Stimulated activated naive CD8-positive, alpha-beta T cell treated with anti-CD3 and anti-CD28 coated beads, Interleukin-15, Interleukin-2, amounts not matched to agents 100 ng/mL and 50 ng/mL, for 24 hours (primary cell): ENCODE results near the gene LEP.
A peak's percentile ranks its signal among the peaks of the same experiment; 100 is the strongest.

Experiments
- H3K27ac Mint-ChIP-seq: one replicate; pipeline ENCODE4 v1.8.0; 2021; ENCODE audit warnings: mild to moderate bottlenecking, mixed read lengths
- H3K27me3 Mint-ChIP-seq: one replicate; pipeline ENCODE4 v1.8.0; 2021; ENCODE audit warnings: mixed read lengths
- H3K36me3 Mint-ChIP-seq: one replicate; pipeline ENCODE4 v1.8.0; 2021; ENCODE audit warnings: low read depth, mixed read lengths
- H3K4me1 Mint-ChIP-seq: one replicate; pipeline ENCODE4 v1.8.0; 2021; ENCODE audit warnings: low read depth, mixed read lengths
- H3K4me3 Mint-ChIP-seq: one replicate; pipeline ENCODE4 v1.8.0; 2021; ENCODE audit warnings: mild to moderate bottlenecking, mixed read lengths
- H3K9me3 Mint-ChIP-seq: one replicate; pipeline ENCODE4 v1.8.0; 2021; ENCODE audit warnings: mixed read lengths

LEP gene

GRCh38 chr7:128240696-128241386, at the start of gene LEP:
TSS of gene LEP (plus strand) at chr7:128241278. CDS start at chr7:128252019, 10,741 bp downstream.
- Mint-ChIP-seq H3K4me1 (peaks cover 9% of the 10 kb centered on the region), H3K36me3 (no peaks in the 10 kb centered on the region), H3K27me3 (peaks cover 18% of the 10 kb centered on the region), H3K4me3 (no peak within 1 kb of the TSS), H3K9me3 (no peaks in the 10 kb centered on the region), H3K27ac (no peak within 1 kb of the TSS)

- no peak overlapping the region for H3K4me3 Mint-ChIP-seq
- H3K27ac Mint-ChIP-seq: no peak overlapping the region
- H3K36me3 Mint-ChIP-seq: peaks cover 16% of the 10 kb centered on the region
- H3K4me1 Mint-ChIP-seq: no peaks in the 10 kb centered on the region
- peaks cover 31% of the 10 kb centered on the region for H3K27me3 Mint-ChIP-seq
- peaks cover 27% of the 10 kb centered on the region for H3K9me3 Mint-ChIP-seq
These were observed 48.5 kb upstream of the LEP start for GRCh38 chr7:128192497-128193142.

GRCh38 chr7:128194533-128195282, 46.4 kb upstream of the LEP start:
- Mint-ChIP-seq H3K36me3 (peaks cover 16% of the 10 kb centered on the region), H3K9me3 (peaks cover 27% of the 10 kb centered on the region), H3K27me3 (peaks cover 28% of the 10 kb centered on the region), H3K4me1 (no peaks in the 10 kb centered on the region), H3K27ac (no peak overlapping the region), H3K4me3 (no peak overlapping the region)

DNA sequence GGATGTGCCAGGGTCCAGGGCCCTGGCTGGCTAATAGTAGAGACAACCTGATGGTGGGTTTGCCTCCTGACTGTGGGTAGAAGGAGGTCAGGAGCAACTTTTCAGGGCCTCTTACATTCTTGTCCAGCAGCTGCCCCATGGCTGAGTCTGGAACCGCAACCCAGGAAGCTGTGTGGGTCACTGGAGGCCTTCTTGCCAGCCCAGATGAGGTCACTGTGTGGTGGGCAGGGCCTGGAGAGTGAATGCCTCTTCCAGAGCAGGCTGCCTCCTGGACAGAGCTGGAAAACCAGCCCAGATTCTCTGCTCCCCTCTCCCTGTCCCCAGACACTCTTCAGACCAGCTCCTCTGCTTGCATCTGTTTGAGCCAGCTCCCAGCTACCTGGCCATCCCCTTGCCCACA, 43.5 kb upstream of the LEP start:
- H3K27me3 Mint-ChIP-seq: peaks cover 32% of the 10 kb centered on the region
- peaks cover 12% of the 10 kb centered on the region for H3K4me1 Mint-ChIP-seq
- no peak overlapping the region for H3K27ac Mint-ChIP-seq
- H3K9me3 Mint-ChIP-seq: peaks cover 27% of the 10 kb centered on the region
- H3K4me3 Mint-ChIP-seq: no peak overlapping the region
- peaks cover 16% of the 10 kb centered on the region for H3K36me3 Mint-ChIP-seq

GRCh38 chr7:128197989-128198580, 43.0 kb upstream of the LEP start:
- Mint-ChIP-seq H3K36me3 (peaks cover 16% of the 10 kb centered on the region), H3K27ac (no peak overlapping the region), H3K27me3 (peaks cover 37% of the 10 kb centered on the region), H3K9me3 (peaks cover 27% of the 10 kb centered on the region), H3K4me1 (peaks cover 12% of the 10 kb centered on the region), H3K4me3 (no peak overlapping the region)

DNA sequence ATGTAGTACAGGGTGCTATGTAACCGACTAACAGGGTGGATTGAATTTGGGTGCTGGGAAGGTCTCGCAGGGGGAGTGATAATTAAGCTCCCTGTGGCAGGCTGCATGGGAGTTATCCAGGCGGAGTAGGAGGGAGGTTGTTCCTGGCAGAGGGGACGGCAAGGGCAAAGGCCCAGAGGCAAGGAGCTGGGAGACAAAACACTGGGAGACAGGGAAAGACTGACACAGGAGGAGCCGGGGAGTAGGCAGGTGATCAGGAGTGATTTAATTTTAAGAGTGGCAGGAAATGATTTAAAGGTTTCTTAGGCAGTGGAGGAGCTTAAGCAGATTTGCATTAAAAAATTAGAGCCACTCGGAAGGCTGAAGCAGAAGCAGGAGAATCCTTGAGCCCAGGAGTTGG, 40.7 kb upstream of the LEP start:
- peaks cover 41% of the 10 kb centered on the region for H3K27me3 Mint-ChIP-seq
- H3K4me3 Mint-ChIP-seq: no peak overlapping the region
- H3K36me3 Mint-ChIP-seq: no peaks in the 10 kb centered on the region
- peaks cover 12% of the 10 kb centered on the region for H3K4me1 Mint-ChIP-seq
- no peak overlapping the region for H3K27ac Mint-ChIP-seq
- peaks cover 7% of the 10 kb centered on the region for H3K9me3 Mint-ChIP-seq

DNA sequence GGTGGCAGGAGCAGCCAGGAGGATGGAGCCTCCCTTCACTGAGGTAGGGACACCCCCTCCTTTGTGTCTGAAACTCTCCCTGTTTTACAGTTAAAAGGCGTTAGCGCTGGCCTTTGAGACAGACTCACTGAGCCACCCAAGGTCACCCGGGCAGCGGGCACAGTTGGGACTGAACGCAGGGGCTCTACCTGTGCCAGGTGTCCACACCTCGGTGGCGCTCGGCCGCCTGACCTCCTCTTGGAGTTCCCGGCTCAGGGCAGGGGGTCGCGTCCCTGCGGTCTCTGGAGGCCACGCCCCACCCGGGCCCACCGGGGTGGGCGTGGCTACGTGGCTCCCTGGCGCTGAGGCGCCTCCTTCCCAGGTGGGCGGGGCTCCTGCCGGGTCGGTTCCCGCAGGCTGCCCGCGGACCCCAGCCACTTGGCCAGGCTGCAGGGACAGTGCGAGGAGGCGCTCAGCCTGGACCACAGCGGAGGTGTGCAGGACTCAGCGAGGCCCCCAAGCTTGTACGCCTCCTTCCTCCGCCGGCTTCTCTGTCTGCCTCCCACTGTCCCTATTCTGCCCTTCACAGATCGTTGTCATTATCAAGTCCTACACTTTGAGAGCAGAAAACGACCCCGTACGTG, 39.9 kb upstream of the LEP start:
- Mint-ChIP-seq H3K9me3 (peaks cover 7% of the 10 kb centered on the region), H3K27me3 (peaks cover 41% of the 10 kb centered on the region), H3K4me3 (peak overlapping the region; percentile 70), H3K27ac (no peak overlapping the region), H3K36me3 (no peaks in the 10 kb centered on the region), H3K4me1 (peaks cover 12% of the 10 kb centered on the region)

GRCh38 chr7:128201690-128202085, 39.4 kb upstream of the LEP start:
- Mint-ChIP-seq H3K9me3 (peaks cover 6% of the 10 kb centered on the region), H3K27me3 (peaks cover 41% of the 10 kb centered on the region), H3K4me3 (peak overlapping the region; percentile 70), H3K27ac (no peak overlapping the region), H3K36me3 (no peaks in the 10 kb centered on the region), H3K4me1 (peaks cover 12% of the 10 kb centered on the region)

DNA sequence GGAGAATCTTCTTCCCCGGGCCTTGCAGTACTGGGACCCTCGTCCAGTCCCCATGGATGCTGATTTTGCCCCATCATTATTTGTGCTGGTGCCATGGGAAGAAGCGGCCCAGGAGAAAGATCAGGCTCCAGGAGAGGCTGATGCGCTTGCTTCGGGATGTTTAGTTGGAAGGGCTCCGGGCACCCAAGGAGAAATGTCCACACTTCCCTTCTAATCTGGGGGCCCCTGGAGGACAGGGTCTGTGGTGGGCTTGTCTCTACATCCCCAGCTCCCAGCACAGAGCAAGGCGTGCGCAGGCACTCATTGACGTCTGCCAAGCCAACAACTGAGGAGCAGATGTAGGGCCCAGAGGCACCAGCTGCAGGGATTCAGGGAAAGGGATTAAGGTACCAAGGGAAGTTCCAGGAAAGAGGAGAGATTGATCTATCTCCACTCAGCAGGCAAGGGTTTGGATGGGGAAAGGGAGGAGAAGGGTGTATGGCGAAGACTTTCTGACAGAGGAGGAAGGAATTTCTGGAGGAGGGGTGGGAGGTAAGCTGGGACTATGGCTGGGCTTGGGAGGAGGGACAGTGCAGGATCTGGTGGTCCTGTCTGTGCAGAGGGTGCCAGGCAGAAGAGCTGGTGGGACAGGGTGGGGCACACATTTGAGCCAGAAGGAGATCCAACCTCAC, 38.7 kb upstream of the LEP start:
- Mint-ChIP-seq H3K36me3 (no peaks in the 10 kb centered on the region), H3K4me1 (peaks cover 12% of the 10 kb centered on the region), H3K27me3 (peaks cover 41% of the 10 kb centered on the region), H3K9me3 (no peaks in the 10 kb centered on the region), H3K27ac (no peak overlapping the region), H3K4me3 (no peak overlapping the region)

DNA sequence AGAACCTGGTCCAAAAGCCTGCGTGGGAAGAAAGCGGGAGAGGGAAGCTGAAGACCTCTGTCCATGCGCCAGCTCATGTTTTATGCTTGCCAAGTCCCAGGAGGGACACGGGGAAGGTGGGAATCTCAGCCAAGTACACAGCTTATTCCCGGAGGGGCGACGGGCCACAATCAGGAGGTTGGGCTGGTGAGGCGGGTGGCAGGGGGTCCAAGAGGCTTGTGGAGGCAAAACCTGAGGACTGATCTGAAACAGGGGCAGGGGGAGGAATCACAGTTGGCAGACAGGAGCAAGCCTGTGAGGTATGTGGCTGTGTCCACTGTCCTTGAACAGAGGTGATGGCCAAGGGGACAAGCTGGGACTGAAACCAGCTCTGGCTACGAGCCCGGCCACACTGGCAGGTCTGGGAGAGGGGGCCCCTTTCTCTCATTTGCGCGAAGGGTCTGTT, 38.0 kb upstream of the LEP start:
- H3K4me3 Mint-ChIP-seq: no peak overlapping the region
- peaks cover 12% of the 10 kb centered on the region for H3K4me1 Mint-ChIP-seq
- H3K9me3 Mint-ChIP-seq: no peaks in the 10 kb centered on the region
- peaks cover 41% of the 10 kb centered on the region for H3K27me3 Mint-ChIP-seq
- no peak overlapping the region for H3K27ac Mint-ChIP-seq
- H3K36me3 Mint-ChIP-seq: no peaks in the 10 kb centered on the region

- Mint-ChIP-seq H3K36me3 (no peaks in the 10 kb centered on the region), H3K4me3 (no peak overlapping the region), H3K27me3 (peaks cover 41% of the 10 kb centered on the region), H3K9me3 (no peaks in the 10 kb centered on the region), H3K4me1 (peaks cover 12% of the 10 kb centered on the region), H3K27ac (no peak overlapping the region)
These were observed 37.3 kb upstream of the LEP start for GRCh38 chr7:128203710-128204214.

- Mint-ChIP-seq H3K9me3 (no peaks in the 10 kb centered on the region), H3K27ac (no peak overlapping the region), H3K36me3 (no peaks in the 10 kb centered on the region), H3K4me3 (no peak overlapping the region), H3K4me1 (peaks cover 12% of the 10 kb centered on the region), H3K27me3 (peaks cover 41% of the 10 kb centered on the region)
These were observed 36.6 kb upstream of the LEP start for GRCh38 chr7:128204455-128204854.

GRCh38 chr7:128205068-128205467, 36.0 kb upstream of the LEP start:
- Mint-ChIP-seq H3K4me3 (no peak overlapping the region), H3K9me3 (no peaks in the 10 kb centered on the region), H3K36me3 (no peaks in the 10 kb centered on the region), H3K27me3 (peaks cover 39% of the 10 kb centered on the region), H3K4me1 (peaks cover 12% of the 10 kb centered on the region), H3K27ac (no peak overlapping the region)
